GM19240 (cell line): ENCODE data around the gene MYOZ2.
"Not testable (repeated sequence)": the region's sequence is repeated elsewhere in the genome, so short reads cannot be mapped to it uniquely, and the experiment has no call there.

ENCODE experiments used
- DNase-seq: peaks from one replicate; pipeline ENCODE4 v3.0.0; 2011; ENCODE audit warnings: low spot score; ENCODE audit not compliant: insufficient read length

The MYOZ2 gene

DNA sequence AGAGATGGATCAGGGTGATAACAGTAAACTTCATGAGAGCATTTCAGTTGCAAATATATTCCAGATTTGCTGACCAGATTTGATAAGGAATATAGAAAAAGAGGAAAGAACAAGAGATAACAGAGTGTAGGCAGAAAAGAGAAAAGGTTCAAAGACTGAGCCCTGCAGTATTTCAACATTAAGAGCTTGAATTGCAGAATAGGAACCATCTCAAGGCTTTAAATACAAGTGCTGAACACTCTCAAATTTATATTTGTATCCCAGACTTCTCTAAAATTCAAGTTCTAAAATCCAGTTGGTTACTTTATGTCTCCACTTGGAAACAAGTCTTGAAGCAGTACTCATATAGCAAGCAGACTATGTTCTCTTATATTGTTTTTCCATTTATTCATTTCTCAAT lies 9.7 kb upstream of the MYOZ2 start:
- DNase-seq, result no peak

DNA sequence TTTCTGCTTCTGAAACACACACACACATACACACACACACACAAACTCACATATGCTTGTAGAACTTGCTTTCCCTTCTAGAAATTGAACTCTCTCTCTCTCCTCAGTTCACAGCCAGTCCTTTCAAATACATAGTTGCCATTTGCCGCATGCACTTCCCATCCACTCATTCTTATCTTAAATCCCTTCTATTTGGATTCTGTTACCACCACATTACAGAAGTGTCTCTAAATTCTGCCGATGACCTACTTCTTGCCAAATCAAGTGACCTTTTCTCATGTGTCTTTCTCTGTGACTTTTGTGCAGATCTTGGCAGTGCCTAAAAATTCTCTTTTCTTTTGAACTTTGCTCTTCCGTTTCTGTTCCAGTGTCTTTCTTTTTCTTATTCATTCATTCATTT lies 7.5 kb upstream of the MYOZ2 start:
- no peak for DNase-seq

DNA sequence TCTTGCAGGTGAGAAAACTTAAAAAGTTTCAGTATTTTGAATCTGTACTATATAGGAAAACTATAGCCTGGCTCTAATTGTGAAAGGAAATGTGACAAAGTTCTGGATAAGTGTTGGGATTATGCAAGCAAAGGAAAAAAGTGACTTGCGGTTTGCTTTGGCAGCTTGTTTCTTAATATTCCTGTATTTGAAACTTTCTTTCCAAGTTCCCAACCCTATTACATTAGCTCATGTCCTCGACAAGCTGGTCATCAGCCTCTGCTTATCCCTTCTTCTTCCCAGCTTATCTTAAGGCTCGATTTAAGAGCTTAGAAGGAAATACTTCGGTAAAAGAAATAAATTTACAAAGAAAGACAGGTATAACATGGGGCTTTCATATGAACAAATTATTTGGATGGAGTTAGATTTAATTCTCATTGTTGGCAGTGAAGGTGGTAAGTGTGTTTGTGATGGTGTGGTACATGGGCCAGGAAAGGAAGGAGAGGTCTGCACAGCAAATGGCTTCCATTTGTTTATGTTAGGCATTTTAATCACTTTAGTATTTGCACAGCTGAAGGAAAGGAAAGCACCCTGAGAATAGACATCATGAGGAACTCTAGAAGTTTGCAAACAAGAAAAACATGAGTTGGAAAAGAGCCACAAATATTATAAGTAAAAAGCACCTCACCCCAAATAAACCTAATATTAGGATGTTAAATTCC lies 5.1 kb upstream of the MYOZ2 start:
- no peak for DNase-seq

DNA sequence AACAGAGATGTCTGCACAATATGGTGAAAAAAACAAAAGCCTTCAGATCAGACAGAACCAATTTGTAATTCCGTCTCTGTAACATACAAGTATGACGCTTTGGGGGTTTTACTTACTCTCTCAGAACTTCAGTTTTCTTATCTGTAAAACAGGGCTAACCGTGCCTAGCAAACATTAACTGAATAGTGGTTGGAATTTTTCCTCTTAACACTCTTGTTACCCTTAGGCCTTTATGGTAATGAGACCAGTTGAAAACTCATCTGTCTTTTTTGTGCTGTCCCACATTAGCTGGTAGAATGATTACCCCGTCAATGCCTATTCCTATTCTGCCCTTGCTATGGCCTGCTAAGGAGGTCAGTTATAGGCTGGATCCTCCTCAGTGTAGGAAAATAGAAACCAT lies 4.5 kb upstream of the MYOZ2 start:
- no peak for DNase-seq

DNA sequence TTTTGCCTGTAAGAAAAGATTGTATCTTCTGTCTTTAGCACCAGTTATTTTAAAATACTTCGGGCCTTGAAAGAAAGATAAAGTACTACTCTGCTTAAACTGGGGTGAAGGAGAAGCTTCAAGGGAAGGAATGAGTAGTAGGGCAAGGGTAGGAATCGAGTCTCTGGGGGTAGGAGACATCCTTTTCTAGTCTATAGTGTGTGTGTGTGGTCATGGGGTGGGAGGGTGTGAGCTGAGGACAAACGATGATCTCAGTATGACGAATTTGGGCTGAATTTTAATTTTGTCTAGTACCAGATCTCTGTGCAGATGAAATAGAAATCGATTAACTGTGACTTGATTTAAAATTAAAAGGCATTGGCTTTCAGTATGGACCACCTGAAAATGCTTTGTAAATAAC lies 3.3 kb upstream of the MYOZ2 start:
- DNase-seq, result no peak

DNA sequence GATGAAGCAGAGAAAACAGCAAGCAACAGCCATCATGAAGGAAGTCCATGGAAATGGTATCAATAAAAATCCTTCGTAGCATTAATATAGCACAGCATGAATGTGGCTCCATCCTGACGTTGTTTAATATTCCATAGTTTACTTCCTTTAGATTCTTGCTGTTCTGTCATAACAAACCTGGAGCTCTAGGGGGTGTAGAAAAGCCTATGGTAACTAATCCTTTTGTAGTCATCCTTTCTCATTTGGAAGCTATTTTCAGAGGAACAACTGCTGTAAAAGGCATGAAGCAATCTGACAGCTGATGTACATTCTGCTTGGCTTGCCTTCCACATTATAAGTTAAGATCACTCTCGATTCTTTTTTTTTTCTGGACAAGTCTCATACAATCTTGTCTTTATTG lies 914 bp downstream of the MYOZ2 start:
- no peak for DNase-seq

DNA sequence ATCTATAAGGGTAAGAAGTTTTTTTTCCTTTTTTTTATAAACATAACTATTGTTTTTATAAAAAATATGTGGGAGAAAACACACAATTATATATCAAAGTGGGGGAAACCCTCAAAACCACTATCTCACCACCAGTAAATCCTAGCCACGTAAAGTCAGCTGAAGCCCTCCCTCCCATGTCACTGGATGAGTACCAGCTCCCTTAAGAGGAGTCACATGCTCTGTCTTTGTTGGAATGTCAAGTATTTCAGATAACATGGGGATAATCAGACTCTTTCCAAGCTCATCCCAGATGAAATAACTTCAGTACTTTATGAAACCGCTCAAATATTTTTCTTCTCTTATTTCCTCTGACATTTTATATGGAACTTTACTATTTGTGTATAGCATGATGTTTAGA lies 2.4 kb downstream of the MYOZ2 start:
- DNase-seq, result no peak

DNA sequence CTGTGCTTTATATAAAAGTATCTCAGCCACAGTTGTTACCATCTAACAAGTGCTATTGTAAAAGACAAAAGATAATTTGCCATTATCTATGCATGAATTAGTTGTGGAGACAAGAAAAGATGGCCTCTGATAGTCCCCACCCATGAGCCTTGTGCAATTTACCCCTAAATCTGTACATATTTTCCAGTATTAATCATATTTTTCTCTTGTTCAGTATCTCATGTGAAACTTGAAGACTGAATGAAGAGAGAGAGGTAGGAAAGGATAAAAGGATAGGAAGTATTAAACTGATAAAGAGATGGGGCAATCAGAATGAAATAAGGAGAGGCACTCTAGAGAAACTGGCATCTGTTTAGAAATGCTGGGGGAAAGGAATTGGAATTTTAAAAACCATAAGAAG lies 3.7 kb downstream of the MYOZ2 start:
- no peak for DNase-seq

DNA sequence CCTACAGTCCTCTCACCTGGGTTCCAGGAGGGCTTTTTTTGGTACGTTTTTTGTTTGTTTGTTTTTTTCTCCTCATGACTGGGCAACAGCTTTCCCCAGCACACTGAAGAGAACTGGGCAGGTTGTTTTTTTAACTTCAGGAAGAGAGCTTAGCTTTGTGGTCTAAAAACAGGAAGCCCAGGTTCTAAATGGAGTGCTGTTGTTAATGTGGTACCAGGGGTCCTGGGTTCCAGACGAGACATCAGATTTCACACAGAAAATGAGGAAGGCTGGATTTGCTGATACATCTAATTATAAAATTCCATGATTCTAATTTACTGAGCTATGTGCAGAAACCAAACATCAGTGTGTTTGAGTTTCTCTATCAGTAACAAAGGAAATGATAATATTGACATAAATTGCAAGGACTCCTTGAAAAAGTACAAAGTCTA lies 4.2 kb downstream of the MYOZ2 start:
- DNase-seq, result no peak

DNA sequence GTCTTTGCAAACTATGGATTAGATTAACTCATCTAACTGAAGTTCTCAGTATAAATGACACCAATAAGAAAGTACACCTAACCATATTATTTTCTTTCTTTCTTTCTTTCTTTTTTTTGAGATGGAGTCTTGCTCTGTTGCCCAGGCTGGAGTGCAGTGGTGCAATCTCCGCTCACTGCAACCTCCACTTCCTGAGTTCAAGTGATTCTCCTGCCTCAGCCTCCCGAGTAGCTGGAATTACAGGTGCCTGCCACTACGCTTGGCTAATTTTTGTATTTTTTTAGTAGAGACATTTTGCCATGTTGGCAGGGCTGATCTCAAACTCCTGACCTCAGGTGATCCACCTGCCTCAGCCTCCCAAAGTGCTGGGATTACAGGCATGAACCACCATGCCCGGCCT lies 5.7 kb downstream of the MYOZ2 start:
- DNase-seq, result not testable (repeated sequence)

DNA sequence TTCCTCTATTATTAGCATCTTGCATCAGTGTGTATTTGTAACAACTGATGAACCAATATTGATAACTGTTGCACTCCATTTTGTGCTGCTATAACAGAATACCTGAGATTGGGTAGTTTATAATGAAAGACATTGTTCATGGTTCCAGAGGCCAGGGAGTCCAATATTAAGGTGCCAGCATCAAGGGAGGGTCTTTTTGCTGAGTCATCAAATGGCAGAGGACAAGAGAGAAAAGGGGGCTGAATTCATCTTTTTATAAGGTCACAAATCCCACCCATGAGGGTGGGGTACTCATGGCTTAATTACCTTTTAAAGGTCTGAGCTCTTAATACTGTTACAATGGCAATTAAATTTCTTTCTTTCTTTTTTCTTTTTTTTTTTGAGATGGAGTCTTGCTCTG lies 7.2 kb downstream of the MYOZ2 start:
- no peak for DNase-seq

DNA sequence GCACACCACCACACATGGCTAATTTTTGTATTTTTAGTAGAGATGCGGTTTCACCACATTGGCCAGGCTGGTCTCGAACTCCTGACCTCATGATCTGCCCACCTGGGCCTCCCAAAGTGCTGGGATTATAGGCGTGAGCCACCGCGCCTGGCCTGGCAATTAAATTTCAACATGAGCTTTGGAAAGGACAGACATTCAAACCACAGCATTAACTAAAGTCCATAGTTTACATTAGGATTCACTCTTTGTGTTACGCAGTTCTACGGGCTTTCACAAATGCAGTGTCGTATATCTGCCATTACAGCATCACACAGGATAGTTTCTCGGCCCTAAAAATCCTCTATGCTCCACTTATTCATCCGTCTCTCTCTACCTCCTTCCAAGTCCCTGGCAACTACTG lies 7.7 kb downstream of the MYOZ2 start:
- DNase-seq, result not testable (repeated sequence)

DNA sequence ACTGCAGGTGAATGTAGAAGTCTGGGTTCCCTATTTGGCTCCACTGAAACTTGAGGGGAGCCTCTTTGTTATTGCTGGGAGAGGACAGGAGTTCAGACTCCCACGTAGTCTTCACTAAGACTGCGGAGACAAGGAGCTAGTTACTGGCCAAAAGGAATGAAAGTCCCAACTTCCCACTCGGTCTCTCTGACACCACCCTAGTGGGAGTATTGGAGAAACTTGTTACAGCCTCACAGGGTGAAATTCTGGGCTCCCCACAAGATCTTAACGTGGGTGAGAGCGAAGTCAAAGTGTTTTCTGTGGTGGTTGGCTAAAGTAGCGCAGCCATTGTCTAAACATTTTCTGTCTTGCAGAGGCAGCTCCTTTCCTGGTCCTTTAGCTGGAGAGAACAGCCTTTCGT lies 13.5 kb downstream of the MYOZ2 start:
- no peak for DNase-seq

DNA sequence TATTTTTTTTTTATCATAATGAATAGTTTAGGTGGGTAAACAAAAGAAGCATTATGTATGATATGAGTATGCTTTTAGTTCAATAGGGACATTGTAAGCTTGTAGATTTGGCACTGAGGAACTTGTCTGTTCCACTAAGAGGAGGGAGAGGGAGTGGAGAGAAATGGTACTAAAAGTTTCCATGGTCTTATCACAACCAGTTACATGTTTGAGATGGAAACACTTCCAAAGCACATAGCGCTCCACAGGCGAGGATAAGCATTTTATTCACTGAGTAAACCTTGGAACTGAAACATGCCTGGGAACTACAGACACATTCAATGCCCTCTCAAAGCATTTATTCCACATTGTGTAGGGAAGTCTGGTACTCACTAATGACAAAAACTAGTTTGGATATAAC lies 15.5 kb downstream of the MYOZ2 start:
- no peak for DNase-seq

DNA sequence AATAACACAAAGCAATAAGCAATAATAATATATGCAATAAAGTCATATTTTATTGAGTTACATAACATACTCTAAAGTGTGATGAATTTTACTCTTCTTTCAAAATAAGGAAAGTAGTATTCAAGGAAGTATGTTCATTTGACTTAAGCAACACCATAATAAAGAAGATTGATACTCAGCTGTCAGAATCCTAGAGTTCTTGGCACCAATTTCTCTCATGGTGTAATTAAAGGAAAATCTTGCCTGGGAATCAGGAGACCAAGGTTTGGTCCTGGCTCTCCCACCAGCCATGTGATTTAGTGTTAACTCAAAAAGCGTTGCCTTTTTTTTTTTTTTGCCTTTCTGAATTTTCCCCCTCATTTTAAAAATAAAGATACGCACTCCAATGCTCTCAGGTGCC lies 17.1 kb downstream of the MYOZ2 start:
- DNase-seq, result no peak

DNA sequence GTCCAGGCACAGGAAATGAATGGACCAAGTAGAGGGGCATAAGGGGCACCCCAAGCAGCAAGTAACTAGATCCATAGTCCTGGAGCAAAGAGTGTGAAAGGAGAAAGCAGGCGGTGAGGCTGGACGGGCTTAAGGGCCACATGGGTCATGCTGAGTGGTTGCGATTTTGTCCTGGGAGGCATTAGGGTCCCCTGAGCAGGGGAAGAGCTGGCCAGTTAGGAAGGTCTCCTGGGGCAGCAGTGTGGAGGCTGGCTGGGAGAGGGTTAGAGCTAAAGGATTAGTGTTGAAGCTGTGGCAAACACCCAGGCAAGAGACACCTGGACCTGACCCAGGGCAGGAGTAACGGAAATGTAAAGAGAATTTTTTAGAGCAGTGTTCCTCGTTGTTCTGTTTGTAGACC lies 26.5 kb downstream of the MYOZ2 start:
- no peak for DNase-seq

DNA sequence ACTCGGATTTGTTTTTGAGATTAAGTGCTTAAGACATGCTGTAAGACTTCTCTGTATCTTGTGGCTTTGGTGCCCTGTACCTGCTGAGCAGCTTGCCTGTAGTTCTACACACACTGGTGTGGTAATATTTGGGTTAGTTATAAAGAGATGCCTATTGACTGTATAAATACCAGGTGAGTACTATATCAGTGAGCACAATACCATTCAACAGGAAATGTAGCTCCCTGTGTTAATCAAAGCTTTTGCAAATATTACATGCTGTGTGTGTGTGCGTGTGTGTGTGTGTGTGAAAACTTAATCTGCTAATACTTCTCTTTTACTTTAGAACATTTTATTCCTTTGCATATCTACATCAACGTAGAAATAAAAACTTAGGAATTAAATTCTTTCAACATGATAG lies 30.1 kb downstream of the MYOZ2 start:
- no peak for DNase-seq

DNA sequence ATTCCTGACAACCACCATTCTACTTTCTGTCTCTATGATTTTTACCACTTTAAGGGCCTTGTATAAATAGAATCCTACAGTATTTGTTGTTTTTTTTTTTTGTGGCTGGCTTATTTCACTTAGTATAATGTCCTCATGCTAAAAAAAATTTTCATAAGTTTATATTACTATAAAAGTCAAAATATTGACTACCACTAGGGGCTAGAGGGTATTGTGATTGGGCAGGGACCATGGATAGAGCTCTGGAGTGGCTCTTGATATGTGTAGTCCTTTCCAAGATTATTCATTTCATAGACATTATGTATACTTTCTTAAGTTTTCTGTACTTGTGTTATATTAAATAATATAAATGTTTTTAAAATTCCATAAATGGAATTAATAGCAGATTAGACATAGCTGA lies 34.6 kb downstream of the MYOZ2 start:
- no peak for DNase-seq

DNA sequence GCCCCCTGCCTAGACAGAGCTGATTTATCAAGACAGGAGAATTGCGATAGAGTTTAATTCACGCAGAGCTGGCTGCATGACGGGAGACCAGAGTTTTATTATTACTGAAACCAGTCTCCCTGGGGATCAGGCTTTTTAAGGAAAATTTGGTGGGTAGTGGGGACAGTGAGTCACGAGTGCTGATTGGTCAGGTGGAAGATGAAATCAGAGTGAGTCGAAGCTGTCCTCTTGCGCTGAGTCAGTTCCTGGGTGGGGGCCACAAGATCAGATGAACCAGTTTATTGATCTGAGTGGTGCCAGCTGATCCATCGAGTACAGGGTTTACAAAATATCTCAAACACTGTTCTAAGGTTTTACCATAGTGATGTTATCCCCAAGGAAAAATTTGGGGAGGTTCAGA lies 36.6 kb downstream of the MYOZ2 start:
- no peak for DNase-seq

DNA sequence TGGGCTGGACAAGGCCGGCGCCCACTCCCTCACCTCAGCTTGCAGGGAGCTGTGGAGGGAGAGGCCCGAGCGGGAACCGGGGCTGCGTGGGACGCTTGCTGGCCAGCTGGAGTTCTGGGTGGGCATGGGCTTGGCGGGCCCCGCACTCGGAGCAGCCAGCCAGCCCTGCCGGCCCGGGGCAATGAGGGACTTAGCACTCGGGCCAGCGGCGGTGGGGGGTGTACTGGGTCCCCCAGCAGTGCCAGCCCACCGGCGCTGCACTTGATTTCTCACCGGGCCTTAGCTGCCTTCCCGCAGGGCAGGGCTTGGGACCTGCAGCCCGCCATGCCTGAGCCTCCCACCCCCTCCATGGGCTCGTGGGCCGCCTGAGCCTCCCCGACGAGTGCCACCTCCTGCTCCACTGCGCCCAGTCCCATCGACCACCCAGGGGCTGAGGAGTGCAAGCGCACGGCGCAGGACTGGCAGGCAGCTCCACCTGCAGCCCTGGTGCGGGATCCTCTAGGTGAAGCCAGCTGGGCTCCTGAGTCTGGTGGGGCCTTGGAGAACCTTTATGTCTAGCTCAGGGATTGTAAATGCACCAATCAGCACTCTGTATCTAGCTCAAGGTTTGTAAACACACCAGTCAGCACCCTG lies 38.2 kb downstream of the MYOZ2 start:
- DNase-seq, result not testable (repeated sequence)

DNA sequence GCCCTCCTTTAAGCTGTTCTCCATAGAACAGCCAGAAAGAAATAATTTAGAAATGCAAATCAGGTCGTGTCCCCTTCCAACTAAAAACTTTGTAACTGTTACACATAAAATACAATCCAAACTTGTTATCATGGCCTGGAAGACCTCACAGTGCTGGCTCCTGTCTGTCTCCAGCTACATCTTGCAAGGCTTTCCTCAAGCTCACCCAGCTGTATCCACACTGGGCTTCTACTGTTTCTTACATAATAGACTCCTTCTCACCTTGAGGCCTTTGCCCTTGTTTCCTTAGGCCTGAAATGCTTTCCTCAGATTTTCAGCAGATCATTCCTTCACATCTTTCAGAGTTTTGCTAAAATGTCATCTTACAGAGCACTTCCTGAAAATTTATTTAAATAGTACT lies 43.4 kb downstream of the MYOZ2 start:
- no peak for DNase-seq

DNA sequence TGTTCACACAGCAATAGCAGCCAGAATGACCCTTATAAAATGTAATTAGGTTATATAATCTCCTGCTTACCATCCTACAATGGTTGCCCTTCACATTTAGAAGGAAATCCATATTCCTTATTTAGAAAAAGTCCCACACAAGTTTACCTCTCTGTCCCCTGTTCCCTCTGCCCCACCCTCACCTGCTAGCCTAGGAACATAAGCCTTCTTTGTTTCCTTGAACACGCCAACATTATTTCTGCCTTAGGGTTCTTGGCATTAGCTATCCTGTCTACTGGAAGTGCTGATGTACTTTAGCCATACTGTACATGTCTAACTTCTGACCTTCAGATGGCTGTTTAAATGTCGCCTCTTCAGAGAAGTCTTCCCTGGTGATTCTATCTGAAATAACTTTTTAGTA lies 48.5 kb downstream of the MYOZ2 start:
- no peak for DNase-seq

DNA sequence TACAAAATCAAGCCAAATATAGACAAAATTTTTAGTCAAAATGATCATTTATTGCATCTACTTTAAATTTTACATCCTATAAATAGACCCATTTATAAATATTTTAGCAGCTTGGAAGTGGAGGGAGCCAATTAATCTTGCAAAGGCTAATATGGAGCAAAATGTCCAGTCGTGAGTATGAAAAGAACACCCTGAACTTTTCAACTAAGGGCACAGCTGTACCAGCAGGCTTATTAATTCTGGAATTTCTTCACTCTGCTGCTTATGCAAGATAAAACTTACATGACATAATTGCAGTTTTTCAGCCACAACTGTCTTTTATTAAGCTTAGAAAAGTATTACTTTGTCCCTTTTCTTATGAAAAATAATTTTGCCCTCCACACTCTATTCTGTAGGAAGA lies 54.0 kb downstream of the MYOZ2 start:
- no peak for DNase-seq

DNA sequence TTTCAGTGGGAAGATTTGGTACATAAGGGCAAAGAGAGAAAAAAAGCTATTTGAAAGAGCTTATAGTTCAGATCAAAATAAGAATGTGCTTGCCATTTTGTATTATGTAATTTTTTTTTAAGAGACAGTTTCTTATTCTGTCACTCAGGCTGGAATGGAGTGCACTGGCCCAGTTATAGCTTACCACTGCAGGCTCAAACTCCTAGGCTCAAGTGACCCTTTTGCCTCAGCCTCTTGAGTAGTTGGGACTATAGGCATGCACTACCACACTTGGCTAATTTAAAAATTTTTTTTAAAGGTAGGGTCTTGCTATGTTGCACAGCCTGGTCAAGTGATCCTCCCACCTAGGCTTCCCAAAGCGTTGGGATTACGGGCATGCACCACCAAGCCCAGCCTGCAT lies 54.7 kb downstream of the MYOZ2 start:
- DNase-seq, result no peak
